Osteoblast (primary cell): ENCODE measurements around the gene ARIH1. TPM values are rescaled to one million over a fixed set of nuclear protein-coding genes. Genes with fewer than 3 reads are reported as not detected.

Experiments used
- DNase-seq: peaks from one replicate; pipeline ENCODE4 v3.0.0; 2011; ENCODE audit warnings: low spot score, mixed read lengths; ENCODE audit not compliant: insufficient read length; ENCODE audit errors: missing footprints
- H2AFZ ChIP-seq: 2 replicates; pipeline ENCODE4 v1.6.0; 2011; ENCODE audit warnings: mild to moderate bottlenecking, low read length
- H3K27ac ChIP-seq: 2 replicates; pipeline ENCODE4 v1.5.1; 2011; ENCODE audit warnings: mild to moderate bottlenecking, low read depth, low read length, moderate library complexity
- H3K27me3 ChIP-seq: 2 replicates; pipeline ENCODE4 v1.6.0; 2012; ENCODE audit warnings: mild to moderate bottlenecking, control low read depth, inconsistent platforms, low read length, moderate library complexity; ENCODE audit not compliant: insufficient read depth
- H3K36me3 ChIP-seq: 2 replicates; pipeline ENCODE4 v1.5.1; 2011; ENCODE audit warnings: mild to moderate bottlenecking, low read length, control low read depth, moderate library complexity; ENCODE audit not compliant: insufficient read depth
- H3K4me1 ChIP-seq: 2 replicates; pipeline ENCODE4 v1.5.1; 2011; ENCODE audit warnings: mild to moderate bottlenecking, low read length, control low read depth, moderate library complexity; ENCODE audit not compliant: insufficient read depth
- H3K4me2 ChIP-seq: 2 replicates; pipeline ENCODE4 v1.6.0; 2011; ENCODE audit warnings: mild to moderate bottlenecking, low read length; ENCODE audit not compliant: insufficient read depth
- H3K4me3 ChIP-seq: fragments of 200-600 bp; sonication (generic); 3 replicates; pipeline ENCODE4 v1.5.1; 2012; ENCODE audit warnings: mild to moderate bottlenecking, low read length, inconsistent platforms; ENCODE audit not compliant: insufficient read depth
- H3K79me2 ChIP-seq: 2 replicates; pipeline ENCODE4 v1.6.0; 2012; ENCODE audit warnings: mild to moderate bottlenecking, low read length, control low read depth, inconsistent platforms; ENCODE audit not compliant: insufficient read depth
- H3K9me3 ChIP-seq: 2 replicates; pipeline ENCODE4 v1.5.1; 2011; ENCODE audit warnings: low read depth, low read length, control low read depth
- H4K20me1 ChIP-seq: 2 replicates; pipeline ENCODE4 v1.6.0; 2012; ENCODE audit warnings: mild to moderate bottlenecking, low read length, control low read depth; ENCODE audit not compliant: insufficient read depth
- CTCF ChIP-seq: IDR thresholded peaks from 2 replicates; pipeline ENCODE4 v1.5.1; 2011; ENCODE audit warnings: mild to moderate bottlenecking, low read depth, low read length, moderate library complexity; ENCODE audit errors: extremely low read depth
- total RNA-seq: library from RNA; depleted of rRNA; stranded (reverse); fragments of >200 nt; gene quantifications from 2 replicates; pipeline ENCODE4 v1.2.3, GENCODE V29; 2012

ARIH1 gene
- total RNA-seq, 1 donor: 32.6 TPM

GRCh38 chr15:72536506-72536905 is 62.4 kb downstream of the ARIH1 start:
- DNase-seq: no peak
- Histone ChIP-seq H3K27ac (no peak overlapping the region), H3K36me3 (no peaks in the 10 kb centered on the region), H3K27me3 (no peaks in the 10 kb centered on the region), H3K4me2 (no peak overlapping the region), H3K4me1 (no peaks in the 10 kb centered on the region), H3K9me3 (peaks cover 2% of the 10 kb centered on the region), H3K79me2 (peaks cover 84% of the 10 kb centered on the region), H3K4me3 (no peak overlapping the region), H4K20me1 (peaks cover 29% of the 10 kb centered on the region), H2AFZ (no peak overlapping the region)
- TF ChIP-seq CTCF: no peak

- H3K27ac ChIP-seq: no peak overlapping the region
- H3K36me3 ChIP-seq: no peaks in the 10 kb centered on the region
- H3K27me3 ChIP-seq: no peaks in the 10 kb centered on the region
- no peak overlapping the region for H3K4me3 ChIP-seq
- no peak for DNase-seq
- peaks cover 89% of the 10 kb centered on the region for H3K79me2 ChIP-seq
- H4K20me1 ChIP-seq: peaks cover 26% of the 10 kb centered on the region
- peaks cover 2% of the 10 kb centered on the region for H3K9me3 ChIP-seq
- no peak for TF ChIP-seq CTCF
- H3K4me1 ChIP-seq: no peaks in the 10 kb centered on the region
- no peak overlapping the region for H3K4me2 ChIP-seq
- no peak overlapping the region for H2AFZ ChIP-seq
Measured at GRCh38 chr15:72538931-72539330, 64.8 kb downstream of the ARIH1 start.

- H3K4me2 ChIP-seq: no peak overlapping the region
- no peak overlapping the region for H2AFZ ChIP-seq
- DNase-seq: no peak
- no peak overlapping the region for H3K27ac ChIP-seq
- peaks cover 2% of the 10 kb centered on the region for H3K9me3 ChIP-seq
- TF ChIP-seq CTCF: no peak
- peaks cover 88% of the 10 kb centered on the region for H3K79me2 ChIP-seq
- H3K4me3 ChIP-seq: no peak overlapping the region
- peaks cover 26% of the 10 kb centered on the region for H4K20me1 ChIP-seq
- H3K4me1 ChIP-seq: no peaks in the 10 kb centered on the region
- H3K36me3 ChIP-seq: peaks cover 4% of the 10 kb centered on the region
- no peaks in the 10 kb centered on the region for H3K27me3 ChIP-seq
Measured at GRCh38 chr15:72540606-72541237, 66.6 kb downstream of the ARIH1 start.

- no peak overlapping the region for H2AFZ ChIP-seq
- H3K27me3 ChIP-seq: no peaks in the 10 kb centered on the region
- peaks cover 4% of the 10 kb centered on the region for H3K36me3 ChIP-seq
- H3K4me1 ChIP-seq: no peaks in the 10 kb centered on the region
- H4K20me1 ChIP-seq: peaks cover 20% of the 10 kb centered on the region
- H3K79me2 ChIP-seq: peaks cover 84% of the 10 kb centered on the region
- peaks cover 2% of the 10 kb centered on the region for H3K9me3 ChIP-seq
- H3K4me3 ChIP-seq: no peak overlapping the region
- H3K4me2 ChIP-seq: no peak overlapping the region
- TF ChIP-seq CTCF: no peak
- no peak overlapping the region for H3K27ac ChIP-seq
- DNase-seq: no peak
Measured at GRCh38 chr15:72541674-72542073, 67.5 kb downstream of the ARIH1 start.
